Activated CD8-positive, alpha-beta T cell treated with anti-CD3 and anti-CD28 coated beads for 36 hours (primary cell): ENCODE measurements around the gene PPP1R13B. TPM values are rescaled to one million over a fixed set of nuclear protein-coding genes. Genes with fewer than 3 reads are reported as not detected.
A peak's percentile ranks its signal among the peaks of the same experiment; 100 is the strongest.

ENCODE experiments used
- ATAC-seq: fragments of 200-7000 bp; cut with Tn5 transposase; one replicate; pipeline ENCODE4 v1.10.0; 2021; ENCODE audit warnings: mild to moderate bottlenecking, moderate library complexity
- CTCF ChIA-PET: fragments of 350-600 bp; sonication (Branson Sonifier 250); formaldehyde crosslinking; loops from one replicate; lab custom pipeline; 2021; ENCODE audit warnings: antibody characterized with exemption; lab: Charles Lee
- POLR2A ChIA-PET: fragments of 350-600 bp; sonication (Branson Sonifier 250); formaldehyde crosslinking; loops from one replicate; lab custom pipeline; 2021; ENCODE audit warnings: antibody characterized with exemption; lab: Charles Lee
- DNase-seq: peaks from one replicate; pipeline ENCODE4 v3.0.0-alpha.2; 2020
- H3K27ac Mint-ChIP-seq: one replicate; pipeline ENCODE4 v1.8.0; 2021; ENCODE audit warnings: mild to moderate bottlenecking, mixed read lengths
- H3K27me3 Mint-ChIP-seq: one replicate; pipeline ENCODE4 v1.8.0; 2021; ENCODE audit warnings: mixed read lengths
- H3K36me3 Mint-ChIP-seq: one replicate; pipeline ENCODE4 v1.8.0; 2021; ENCODE audit warnings: low read depth, mixed read lengths
- H3K4me1 Mint-ChIP-seq: one replicate; pipeline ENCODE4 v1.8.0; 2021; ENCODE audit warnings: low read depth, mixed read lengths
- H3K4me3 Mint-ChIP-seq: one replicate; pipeline ENCODE4 v1.8.0; 2021; ENCODE audit warnings: mild to moderate bottlenecking, moderate library complexity, mixed read lengths
- H3K9me3 Mint-ChIP-seq: one replicate; pipeline ENCODE4 v1.8.0; 2021; ENCODE audit warnings: mixed read lengths
- CTCF ChIP-seq: fragments of 200-600 bp; IDR thresholded peaks from one replicate; pipeline ENCODE4 v1.8.0; 2022; ENCODE audit warnings: antibody characterized with exemption, mild to moderate bottlenecking
- intact Hi-C: fragments of 100-400 bp; cut with micrococcal nuclease; formaldehyde crosslinking; loops from one replicate; pipeline ENCODE4 v1.10.0; 2022
- total RNA-seq, 2 experiments: library from RNA; stranded (reverse); gene quantifications; one replicate each; pipeline ENCODE4 v1.2.3, GENCODE V29; 2021

Gene PPP1R13B
- total RNA-seq, 2 experiments from 2014 or later: 11.9 to 14.5 TPM

- Mint-ChIP-seq H3K9me3 (no peaks in the 10 kb centered on the region), H3K27me3 (no peaks in the 10 kb centered on the region), H3K4me3 (no peak overlapping the region), H3K36me3 (no peaks in the 10 kb centered on the region), H3K27ac (no peak overlapping the region), H3K4me1 (peaks cover 11% of the 10 kb centered on the region)
- no peak for ATAC-seq
- TF ChIP-seq CTCF: no peak
- ChIA-PET POLR2A (interaction anchor here (1.0 kb wide), 1 partner anchor 10 kb away, joined by 4 read pairs; no protein-coding TSS in a partner anchor), CTCF (no interaction called here)
- intact Hi-C loops: no loop called here
- no peak for DNase-seq
Observed at GRCh38 chr14:103723748-103724081, 123.7 kb downstream of the PPP1R13B start.

GRCh38 chr14:103721334-103722120 lies 125.8 kb downstream of the PPP1R13B start:
- ChIA-PET CTCF (interaction anchor here (1.0 kb wide), 1 partner anchor 12 kb away, joined by 3 read pairs; no protein-coding TSS in a partner anchor), POLR2A (interaction anchor here (0.7 to 1.0 kb wide), 2 partner anchors 34 to 1032 kb away, joined by 3 to 4 read pairs; no protein-coding TSS in a partner anchor)
- Mint-ChIP-seq H3K4me1 (peaks cover 27% of the 10 kb centered on the region), H3K27me3 (no peaks in the 10 kb centered on the region), H3K36me3 (no peaks in the 10 kb centered on the region), H3K4me3 (no peak overlapping the region), H3K27ac (no peak overlapping the region), H3K9me3 (no peaks in the 10 kb centered on the region)
- DNase-seq (peak; percentile 18), ATAC-seq (no peak)
- no peak for TF ChIP-seq CTCF
- intact Hi-C loops: no loop called here

- H3K4me3 Mint-ChIP-seq: no peak overlapping the region
- H3K36me3 Mint-ChIP-seq: peaks cover 3% of the 10 kb centered on the region
- H3K27ac Mint-ChIP-seq: no peak overlapping the region
- H3K27me3 Mint-ChIP-seq: no peaks in the 10 kb centered on the region
- DNase-seq (peak; percentile 15), ATAC-seq (no peak)
- no peaks in the 10 kb centered on the region for H3K9me3 Mint-ChIP-seq
- ChIA-PET CTCF (interaction anchor here (1.2 to 1.8 kb wide), 3 partner anchors 32 to 201 kb away, joined by 3 to 6 read pairs (median 3); no protein-coding TSS in a partner anchor), POLR2A (interaction anchor here (0.6 to 2.6 kb wide), 2 partner anchors 16 to 38 kb away, joined by 3 to 8 read pairs; no protein-coding TSS in a partner anchor)
- no peak for TF ChIP-seq CTCF
- peaks cover 27% of the 10 kb centered on the region for H3K4me1 Mint-ChIP-seq
- intact Hi-C loops: no loop called here
Observed at GRCh38 chr14:103719751-103720150, 127.6 kb downstream of the PPP1R13B start.

- no peaks in the 10 kb centered on the region for H3K9me3 Mint-ChIP-seq
- intact Hi-C loops: no loop called here
- no peak overlapping the region for H3K4me3 Mint-ChIP-seq
- ChIA-PET CTCF (interaction anchor here (1.2 to 1.8 kb wide), 2 partner anchors 31 to 90 kb away, joined by 3 to 6 read pairs; no protein-coding TSS in a partner anchor), POLR2A (interaction anchor here (2.6 kb wide), 1 partner anchor 17 kb away, joined by 8 read pairs; no protein-coding TSS in a partner anchor)
- DNase-seq (no peak), ATAC-seq (no peak)
- H3K27me3 Mint-ChIP-seq: no peaks in the 10 kb centered on the region
- H3K27ac Mint-ChIP-seq: no peak overlapping the region
- no peak for TF ChIP-seq CTCF
- peaks cover 34% of the 10 kb centered on the region for H3K4me1 Mint-ChIP-seq
- peaks cover 9% of the 10 kb centered on the region for H3K36me3 Mint-ChIP-seq
Observed at GRCh38 chr14:103718572-103718971, 128.8 kb downstream of the PPP1R13B start.

- Mint-ChIP-seq H3K4me3 (peak overlapping the region; percentile 73), H3K27ac (no peak overlapping the region), H3K36me3 (peaks cover 16% of the 10 kb centered on the region), H3K9me3 (no peaks in the 10 kb centered on the region), H3K4me1 (peaks cover 45% of the 10 kb centered on the region), H3K27me3 (no peaks in the 10 kb centered on the region)
- ChIA-PET CTCF (no interaction called here), POLR2A (interaction anchor here (5.4 kb wide), 1 partner anchor 16 kb away, joined by 41 read pairs; no protein-coding TSS in a partner anchor)
- ATAC-seq (no peak), DNase-seq (no peak)
- intact Hi-C loops: no loop called here
- no peak for TF ChIP-seq CTCF
Observed at GRCh38 chr14:103716899-103717411, 130.4 kb downstream of the PPP1R13B start.
